Ectodermal cell (in vitro differentiated cells): ENCODE results near the gene TSFM.

ENCODE experiments used
- H3K27ac ChIP-seq: 2 replicates; pipeline ENCODE4 v1.7.0; 2013; ENCODE audit warnings: mild to moderate bottlenecking, low read depth, low read length; ENCODE audit not compliant: insufficient read depth, poor library complexity, severe bottlenecking
- H3K27me3 ChIP-seq: 2 replicates; pipeline ENCODE4 v1.7.0; 2013; ENCODE audit warnings: mild to moderate bottlenecking, low read length; ENCODE audit not compliant: insufficient read depth, control insufficient read depth, poor library complexity, severe bottlenecking
- H3K36me3 ChIP-seq: one replicate; pipeline ENCODE4 v1.7.0; 2013; ENCODE audit warnings: low read length; ENCODE audit not compliant: control insufficient read depth, insufficient read depth
- H3K4me1 ChIP-seq: one replicate; pipeline ENCODE4 v1.7.0; 2013; ENCODE audit warnings: low read length; ENCODE audit not compliant: control insufficient read depth, insufficient read depth
- H3K4me3 ChIP-seq: 2 replicates; pipeline ENCODE4 v1.7.0; 2013; ENCODE audit warnings: low read depth, low read length, control low read depth; ENCODE audit not compliant: insufficient read depth
- H3K9me3 ChIP-seq: 2 replicates; pipeline ENCODE4 v1.7.0; 2013; ENCODE audit warnings: mild to moderate bottlenecking, low read length, moderate library complexity; ENCODE audit not compliant: control insufficient read depth
- WGBS, 2 experiments: methylation state at CpG; one replicate each; pipeline ENCODE4 v1.1.7; 2013; ENCODE audit warnings: missing lambda C conversion rate in 2 of 2; 5-methylcytosine and 5-hydroxymethylcytosine counted together

TSFM gene

DNA sequence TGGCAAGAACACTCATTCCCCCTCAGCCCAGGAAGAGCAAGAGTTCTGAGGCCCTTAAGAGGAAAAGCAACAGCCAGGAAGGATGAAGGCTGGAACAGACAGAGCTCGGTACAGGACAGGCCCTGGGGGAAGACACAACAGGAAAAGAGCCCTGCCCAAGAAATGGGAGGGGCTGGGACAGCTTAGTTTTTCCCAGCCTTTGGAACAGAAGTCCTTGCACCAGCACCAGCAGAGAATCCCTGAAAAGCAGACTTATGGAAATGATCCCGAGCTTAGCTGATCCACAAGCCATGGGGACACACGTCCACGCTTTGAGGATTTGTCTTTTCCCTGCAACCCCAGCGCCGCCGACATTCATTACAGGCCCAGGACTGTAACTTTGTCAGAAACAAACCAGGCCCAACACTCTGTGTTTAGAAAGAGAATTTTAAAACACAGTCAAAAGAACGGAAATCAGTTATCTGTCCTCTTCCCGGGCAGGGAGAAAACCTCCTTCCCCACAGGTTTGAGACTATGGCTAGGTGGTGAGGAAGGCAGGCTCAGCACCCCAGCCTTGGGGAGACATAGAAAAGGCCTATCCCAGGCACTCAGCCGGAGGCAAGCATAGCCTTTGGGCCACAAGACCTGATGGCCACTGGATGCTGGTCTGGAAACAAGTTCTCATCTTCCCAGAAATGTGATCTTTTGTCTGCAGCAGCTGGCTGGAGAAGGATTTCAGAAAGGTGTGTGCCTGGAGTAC is 40.0 kb downstream of the TSFM start:
- no peak overlapping the region for H3K27ac ChIP-seq
- H3K4me1 ChIP-seq, result no peaks in the 10 kb centered on the region
- H3K4me3 ChIP-seq, result no peak overlapping the region
- WGBS, 2 experiments, result 95 to 96% methylated on average over 10 of the region's 10 CpGs
- H3K9me3 ChIP-seq, result no peaks in the 10 kb centered on the region
- peaks cover 45% of the 10 kb centered on the region for H3K36me3 ChIP-seq
- no peaks in the 10 kb centered on the region for H3K27me3 ChIP-seq

DNA sequence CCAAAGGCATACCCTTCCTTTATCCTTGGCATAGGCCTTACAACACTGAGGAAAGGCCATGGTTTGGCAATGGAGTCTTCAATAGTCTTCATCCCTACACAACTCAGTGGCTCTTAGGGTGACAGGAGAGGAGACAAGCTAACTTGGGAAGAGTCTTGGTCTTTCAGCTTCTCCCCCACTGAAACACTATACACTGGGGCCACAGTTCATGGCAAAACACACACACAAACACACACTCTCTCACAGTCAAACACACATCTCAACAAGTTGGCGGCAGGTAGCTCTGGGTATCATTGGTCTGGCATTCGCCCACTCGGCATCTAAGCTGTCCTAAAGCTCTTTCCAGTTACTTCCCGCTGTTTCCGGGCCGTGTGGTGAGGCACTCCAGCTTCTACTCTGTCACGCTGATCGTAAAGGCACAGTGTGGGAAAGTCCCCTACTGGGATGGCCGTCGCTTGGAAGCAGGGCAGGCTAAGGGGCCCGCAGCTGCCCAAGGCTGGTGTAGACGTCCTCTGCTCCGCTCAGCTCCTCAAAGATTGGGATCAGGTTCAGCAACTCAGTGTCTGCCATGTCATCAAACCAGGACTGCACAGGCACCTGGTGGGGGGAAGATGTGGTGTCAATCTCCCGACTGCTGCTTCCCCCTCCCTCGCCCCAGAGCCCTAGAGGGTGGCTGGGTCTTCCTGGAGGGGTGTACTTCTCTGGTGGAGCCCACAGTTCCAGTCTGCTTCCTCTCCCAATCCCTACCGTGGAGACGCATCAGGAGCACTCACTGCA is 40.7 kb downstream of the TSFM start:
- Histone ChIP-seq H3K36me3 (peaks cover 50% of the 10 kb centered on the region), H3K9me3 (no peaks in the 10 kb centered on the region), H3K4me1 (no peaks in the 10 kb centered on the region), H3K27me3 (no peaks in the 10 kb centered on the region), H3K4me3 (no peak overlapping the region), H3K27ac (no peak overlapping the region)
- WGBS, 2 experiments, result 94 to 95% methylated on average over 17 of the region's 17 CpGs

DNA sequence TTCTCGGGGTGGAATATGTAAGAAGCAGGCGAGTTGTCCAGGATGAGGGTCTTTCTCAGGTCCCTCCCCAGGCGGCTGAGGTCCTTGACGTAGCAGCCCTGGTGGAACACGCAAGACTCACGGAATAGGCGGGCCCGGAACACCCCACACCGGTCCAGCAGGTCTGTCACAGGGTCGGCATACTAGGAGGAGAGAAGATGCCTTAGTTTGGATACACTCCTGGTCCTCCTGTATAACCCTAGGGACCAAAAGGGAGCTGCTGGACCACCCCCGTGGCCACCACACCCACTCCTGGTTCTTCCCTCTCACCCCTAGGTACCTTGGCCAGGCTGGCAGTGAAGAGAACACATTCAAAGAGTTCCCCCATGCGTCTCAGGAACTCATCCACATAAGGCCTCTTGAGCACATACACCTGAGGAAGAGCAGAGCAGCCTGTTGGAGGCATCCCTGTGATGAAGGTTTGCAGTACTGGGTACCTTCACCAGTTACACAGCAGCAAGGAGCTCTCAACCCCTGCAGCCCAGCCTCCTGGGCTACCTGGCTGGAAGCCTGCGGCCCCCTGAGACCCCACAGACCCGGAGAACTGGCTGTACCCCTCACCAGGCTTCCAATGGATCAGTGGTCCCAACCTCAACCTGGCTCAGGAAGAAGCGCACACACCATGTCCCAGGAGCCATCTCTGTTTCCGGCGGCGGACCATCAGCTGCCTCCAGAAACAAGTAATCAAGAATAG is 41.5 kb downstream of the TSFM start:
- Histone ChIP-seq H3K27me3 (no peaks in the 10 kb centered on the region), H3K4me1 (no peaks in the 10 kb centered on the region), H3K9me3 (no peaks in the 10 kb centered on the region), H3K4me3 (no peak overlapping the region), H3K27ac (no peak overlapping the region), H3K36me3 (peaks cover 58% of the 10 kb centered on the region)
- WGBS, 2 experiments, result 95 to 96% methylated on average over 18 of the region's 18 CpGs

DNA sequence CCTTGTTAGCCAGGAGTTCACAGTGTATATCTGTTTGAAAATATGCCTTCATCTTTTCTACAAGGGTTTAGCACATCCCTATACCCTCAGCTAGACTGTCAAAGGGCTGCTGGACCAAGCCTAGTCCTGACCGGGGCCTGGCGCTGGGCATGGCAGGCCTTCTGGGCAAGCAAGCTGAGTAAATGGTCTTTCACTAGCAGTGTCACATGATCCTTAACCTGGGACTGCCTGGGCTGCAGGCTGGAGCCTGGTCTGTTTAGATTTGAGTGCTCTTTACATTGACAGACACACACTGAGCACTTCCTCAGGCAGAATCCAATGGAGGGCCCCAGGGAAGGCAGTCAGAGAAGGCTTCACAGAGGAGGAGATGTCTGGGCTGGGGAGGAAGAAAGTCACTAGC is 42.9 kb downstream of the TSFM start:
- Histone ChIP-seq H3K9me3 (no peaks in the 10 kb centered on the region), H3K27me3 (no peaks in the 10 kb centered on the region), H3K36me3 (peaks cover 64% of the 10 kb centered on the region), H3K4me1 (no peaks in the 10 kb centered on the region), H3K4me3 (no peak overlapping the region), H3K27ac (no peak overlapping the region)
- 96 to 100% methylated on average over 2 of the region's 2 CpGs for WGBS, 2 experiments

DNA sequence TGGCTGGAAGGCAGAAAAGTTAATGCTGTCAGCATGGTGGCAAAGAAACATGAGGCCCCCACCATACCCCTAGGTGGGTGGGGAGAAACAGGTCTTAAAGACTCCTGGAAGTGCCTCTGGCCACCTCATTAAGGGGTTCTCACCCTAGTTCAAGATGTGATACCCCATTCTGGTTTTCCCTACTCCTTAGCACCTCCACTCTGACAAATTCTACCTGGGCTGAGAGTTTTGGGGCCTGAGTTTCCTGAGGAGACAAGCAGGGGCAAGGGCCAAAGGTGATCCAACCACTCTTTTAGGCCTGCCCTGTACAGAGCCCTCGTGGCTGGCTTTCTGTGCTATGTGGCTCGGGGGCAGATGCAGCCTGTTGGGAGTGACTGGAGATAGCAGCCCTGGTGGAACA is 43.8 kb downstream of the TSFM start:
- Histone ChIP-seq H3K27me3 (no peaks in the 10 kb centered on the region), H3K36me3 (peaks cover 64% of the 10 kb centered on the region), H3K27ac (no peak overlapping the region), H3K4me1 (no peaks in the 10 kb centered on the region), H3K4me3 (no peak overlapping the region), H3K9me3 (no peaks in the 10 kb centered on the region)
- 85 to 91% methylated on average over 2 of the region's 2 CpGs for WGBS, 2 experiments

DNA sequence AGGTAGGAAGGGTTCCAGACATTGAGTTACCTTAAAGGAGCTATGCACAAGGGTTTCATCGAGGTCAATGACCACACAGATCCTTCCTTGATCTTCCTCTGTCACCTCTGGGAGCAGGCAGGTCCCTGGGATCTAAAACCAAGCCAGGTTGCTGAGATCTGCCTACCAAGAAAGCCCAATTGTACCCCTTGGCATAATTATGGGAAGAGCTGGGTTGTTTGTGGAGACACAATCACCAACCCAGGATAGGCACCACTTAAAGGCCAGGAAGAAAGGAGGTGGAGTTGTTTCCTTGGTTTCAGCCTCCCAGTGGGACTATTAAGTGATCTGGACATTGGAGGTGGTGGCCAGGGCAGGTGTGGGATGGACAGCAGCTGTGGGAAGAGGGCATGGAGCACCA is 44.4 kb downstream of the TSFM start:
- Histone ChIP-seq H3K27me3 (no peaks in the 10 kb centered on the region), H3K27ac (no peak overlapping the region), H3K4me3 (no peak overlapping the region), H3K36me3 (peaks cover 60% of the 10 kb centered on the region), H3K4me1 (peaks cover 4% of the 10 kb centered on the region), H3K9me3 (no peaks in the 10 kb centered on the region)
- WGBS, 2 experiments, result 90 to 94% methylated on average over 1 of the region's 1 CpG

DNA sequence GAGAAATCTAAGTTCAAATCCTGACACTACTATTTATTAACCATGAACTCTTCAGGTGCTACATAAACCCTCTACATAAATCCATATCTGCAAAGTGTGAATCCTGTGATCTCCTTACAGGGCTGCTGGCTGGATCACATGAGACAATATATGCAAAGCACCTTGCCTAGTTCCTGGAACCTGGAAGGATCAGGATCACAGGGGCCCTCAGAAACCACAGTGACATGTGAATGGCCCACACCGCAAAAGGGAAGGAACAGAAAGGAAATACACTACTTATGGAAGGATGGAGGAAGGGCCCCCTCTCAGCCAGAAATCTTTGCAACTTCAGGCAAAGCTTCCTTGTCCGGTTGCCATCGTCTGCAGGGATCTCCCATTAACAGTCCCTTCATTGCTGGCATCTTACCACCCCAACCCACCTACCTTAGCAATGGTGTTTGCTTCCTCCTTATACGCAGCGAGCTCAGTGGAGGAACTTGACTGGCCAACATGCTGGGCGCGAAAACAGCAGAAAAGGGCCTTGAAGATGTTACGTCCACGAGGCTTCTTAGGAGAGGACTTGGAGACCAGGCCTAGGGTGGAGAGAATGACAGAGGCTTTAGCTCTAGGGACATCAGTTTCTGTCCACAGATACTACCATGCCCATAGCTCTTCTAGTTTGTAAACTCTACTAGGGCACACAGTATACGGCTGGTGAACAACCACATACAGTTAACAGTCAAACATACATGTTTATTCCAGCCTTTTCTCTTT is 46.6 kb downstream of the TSFM start:
- no peak overlapping the region for H3K27ac ChIP-seq
- H3K4me3 ChIP-seq, result no peak overlapping the region
- no peaks in the 10 kb centered on the region for H3K9me3 ChIP-seq
- H3K36me3 ChIP-seq, result peaks cover 39% of the 10 kb centered on the region
- H3K27me3 ChIP-seq, result no peaks in the 10 kb centered on the region
- H3K4me1 ChIP-seq, result peaks cover 26% of the 10 kb centered on the region
- WGBS, 2 experiments, result 93 to 95% methylated on average over 10 of the region's 10 CpGs

DNA sequence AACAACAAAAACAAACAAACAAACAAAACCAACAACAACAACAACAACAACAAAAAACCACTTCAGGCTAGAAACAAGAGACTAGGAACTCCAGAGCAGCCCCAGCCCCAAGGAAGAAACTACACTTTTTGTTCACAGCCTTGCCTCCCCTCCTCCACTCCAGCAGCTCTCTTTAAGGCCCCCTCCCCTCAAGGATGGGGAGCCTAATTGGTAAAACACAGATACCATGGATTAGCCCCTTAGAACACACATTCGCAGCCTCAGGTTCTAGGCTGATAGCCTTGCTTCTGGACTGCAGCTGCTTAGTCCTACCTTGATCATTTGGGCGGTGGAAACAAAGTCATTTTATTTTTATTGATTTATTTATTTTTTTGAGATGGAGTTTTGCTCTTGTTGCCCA is 47.8 kb downstream of the TSFM start:
- peaks cover 27% of the 10 kb centered on the region for H3K36me3 ChIP-seq
- peaks cover 36% of the 10 kb centered on the region for H3K4me1 ChIP-seq
- H3K4me3 ChIP-seq, result no peak overlapping the region
- no peak overlapping the region for H3K27ac ChIP-seq
- no peaks in the 10 kb centered on the region for H3K27me3 ChIP-seq
- WGBS, 2 experiments, result 96 to 100% methylated on average over 2 of the region's 2 CpGs
- no peaks in the 10 kb centered on the region for H3K9me3 ChIP-seq

DNA sequence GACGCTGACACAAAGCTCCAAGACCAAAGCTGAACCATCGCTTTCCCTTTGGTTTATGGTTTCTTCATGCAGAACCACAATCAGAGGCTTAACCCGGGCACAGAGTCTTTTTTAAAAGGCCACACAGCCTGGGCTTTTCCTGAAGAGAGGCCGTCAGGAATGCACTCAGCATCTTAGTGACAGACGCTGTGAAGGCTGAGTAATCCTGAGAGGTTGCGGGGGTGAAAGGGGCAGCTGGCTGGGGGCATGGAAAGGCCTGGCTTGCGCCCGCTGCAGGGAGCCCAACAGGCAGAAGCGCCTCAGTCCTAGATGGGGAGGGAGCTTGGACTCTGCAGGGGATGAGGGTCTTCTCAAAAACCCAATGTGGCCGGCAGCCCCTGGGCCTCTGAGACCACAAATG is 50.4 kb downstream of the TSFM start:
- H3K9me3 ChIP-seq, result no peaks in the 10 kb centered on the region
- peak overlapping the region; percentile 47 for H3K27ac ChIP-seq
- peaks cover 14% of the 10 kb centered on the region for H3K36me3 ChIP-seq
- no peaks in the 10 kb centered on the region for H3K27me3 ChIP-seq
- no peak overlapping the region for H3K4me3 ChIP-seq
- peaks cover 58% of the 10 kb centered on the region for H3K4me1 ChIP-seq
- WGBS, 2 experiments, result 19 to 21% methylated on average over 10 of the region's 10 CpGs
